Glutamatergic neuron (in vitro differentiated cells): ENCODE data around the gene TNFAIP3. TPM values are rescaled to one million over a fixed set of nuclear protein-coding genes. Genes with fewer than 3 reads are reported as not detected.
"Not testable (repeated sequence)": the region's sequence is repeated elsewhere in the genome, so short reads cannot be mapped to it uniquely, and the experiment has no call there.

Experiments
- DNase-seq: peaks from one replicate; pipeline ENCODE4 v3.0.0; 2022
- H3K27ac Mint-ChIP-seq: one replicate; pipeline ENCODE4 v1.8.0; 2020; ENCODE audit warnings: mild to moderate bottlenecking, mixed read lengths, inconsistent platforms; ENCODE audit not compliant: unreplicated experiment
- H3K27me3 Mint-ChIP-seq: one replicate; pipeline ENCODE4 v1.8.0; 2020; ENCODE audit warnings: mild to moderate bottlenecking, moderate library complexity, mixed read lengths, inconsistent platforms; ENCODE audit not compliant: unreplicated experiment
- H3K36me3 Mint-ChIP-seq: one replicate; pipeline ENCODE4 v1.8.0; 2020; ENCODE audit warnings: mild to moderate bottlenecking, mixed read lengths, inconsistent platforms; ENCODE audit not compliant: unreplicated experiment
- H3K4me1 Mint-ChIP-seq: one replicate; pipeline ENCODE4 v1.8.0; 2020; ENCODE audit warnings: mild to moderate bottlenecking, low read depth, mixed read lengths, inconsistent platforms; ENCODE audit not compliant: unreplicated experiment
- H3K4me3 Mint-ChIP-seq: one replicate; pipeline ENCODE4 v1.8.0; 2020; ENCODE audit warnings: mild to moderate bottlenecking, mixed read lengths, inconsistent platforms; ENCODE audit not compliant: unreplicated experiment
- H3K9me3 Mint-ChIP-seq: one replicate; pipeline ENCODE4 v1.8.0; 2020; ENCODE audit warnings: mild to moderate bottlenecking, moderate library complexity, mixed read lengths, inconsistent platforms; ENCODE audit not compliant: unreplicated experiment
- CTCF ChIP-seq: fragments of 200-600 bp; sonication (generic); IDR thresholded peaks from one replicate; pipeline ENCODE4 v1.5.0; 2021; ENCODE audit not compliant: partially characterized antibody, unreplicated experiment
- total RNA-seq: library from RNA; stranded (reverse); fragmentation: NEBNext Ultra II Directional; extraction: Animal tissue kit (Norgen Biotek cat#: 25700); gene quantifications from one replicate; pipeline ENCODE4 v1.2.1, GENCODE V29; 2021; ENCODE audit not compliant: unreplicated experiment

Gene TNFAIP3
- total RNA-seq, 1 donor from 2014 or later: 2.2 TPM

GRCh38 chr6:137836788-137837187 lies 30.3 kb upstream of the TNFAIP3 start:
- Mint-ChIP-seq H3K27ac (no peak overlapping the region), H3K36me3 (no peaks in the 10 kb centered on the region), H3K4me3 (no peak overlapping the region), H3K4me1 (no peaks in the 10 kb centered on the region), H3K9me3 (peaks cover 4% of the 10 kb centered on the region), H3K27me3 (no peaks in the 10 kb centered on the region)
- no peak for DNase-seq
- no peak for TF ChIP-seq CTCF

- DNase-seq, H3K27ac Mint-ChIP-seq, H3K27me3 Mint-ChIP-seq, H3K9me3 Mint-ChIP-seq, H3K36me3 Mint-ChIP-seq, H3K4me1 Mint-ChIP-seq, H3K4me3 Mint-ChIP-seq: not testable (repeated sequence)
These were observed 29.0 kb upstream of the TNFAIP3 start for GRCh38 chr6:137838090-137838489.

- not testable (repeated sequence) for H3K36me3 Mint-ChIP-seq, H3K4me3 Mint-ChIP-seq, H3K4me1 Mint-ChIP-seq, DNase-seq, H3K27me3 Mint-ChIP-seq, H3K27ac Mint-ChIP-seq, H3K9me3 Mint-ChIP-seq
These were observed 28.5 kb upstream of the TNFAIP3 start for GRCh38 chr6:137838597-137838996.

GRCh38 chr6:137839076-137839475 lies 28.0 kb upstream of the TNFAIP3 start:
- Mint-ChIP-seq H3K4me1 (no peaks in the 10 kb centered on the region), H3K4me3 (no peak overlapping the region), H3K27me3 (no peaks in the 10 kb centered on the region), H3K27ac (no peak overlapping the region), H3K36me3 (no peaks in the 10 kb centered on the region), H3K9me3 (peaks cover 4% of the 10 kb centered on the region)
- no peak for DNase-seq
- no peak for TF ChIP-seq CTCF

GRCh38 chr6:137840252-137840651 lies 26.8 kb upstream of the TNFAIP3 start:
- Mint-ChIP-seq H3K27me3 (no peaks in the 10 kb centered on the region), H3K4me1 (no peaks in the 10 kb centered on the region), H3K4me3 (no peak overlapping the region), H3K9me3 (peaks cover 4% of the 10 kb centered on the region), H3K36me3 (no peaks in the 10 kb centered on the region), H3K27ac (no peak overlapping the region)
- DNase-seq: no peak
- no peak for TF ChIP-seq CTCF

GRCh38 chr6:137843211-137843610 lies 23.8 kb upstream of the TNFAIP3 start:
- H3K36me3 Mint-ChIP-seq: no peaks in the 10 kb centered on the region
- H3K4me3 Mint-ChIP-seq: no peak overlapping the region
- no peak for DNase-seq
- no peak overlapping the region for H3K27ac Mint-ChIP-seq
- H3K27me3 Mint-ChIP-seq: no peaks in the 10 kb centered on the region
- no peaks in the 10 kb centered on the region for H3K4me1 Mint-ChIP-seq
- peaks cover under 1% of the 10 kb centered on the region for H3K9me3 Mint-ChIP-seq
- no peak for TF ChIP-seq CTCF

- not testable (repeated sequence) for H3K9me3 Mint-ChIP-seq, H3K27me3 Mint-ChIP-seq, H3K4me3 Mint-ChIP-seq, DNase-seq, H3K27ac Mint-ChIP-seq, H3K4me1 Mint-ChIP-seq, H3K36me3 Mint-ChIP-seq
These were observed 22.7 kb upstream of the TNFAIP3 start for GRCh38 chr6:137844327-137844726.

- not testable (repeated sequence) for DNase-seq, H3K27ac Mint-ChIP-seq, H3K4me3 Mint-ChIP-seq, H3K4me1 Mint-ChIP-seq, H3K27me3 Mint-ChIP-seq, H3K9me3 Mint-ChIP-seq, H3K36me3 Mint-ChIP-seq
These were observed 22.3 kb upstream of the TNFAIP3 start for GRCh38 chr6:137844773-137845172.
